VCaP (cell line): ENCODE data around the gene WBP1L.

ENCODE experiments used
- H3K27ac ChIP-seq: fragments of 450-650 bp; 2 replicates; pipeline ENCODE4 v1.5.1; 2017
- CTCF ChIP-seq: fragments of 450-650 bp; conservative IDR thresholded peaks from 2 replicates; pipeline ENCODE4 v1.5.1; 2017; ENCODE audit warnings: mild to moderate bottlenecking, moderate library complexity

The WBP1L gene

GRCh38 chr10:102856758-102857424 lies 113.1 kb downstream of the WBP1L start:
- H3K27ac ChIP-seq: no peak overlapping the region
- no peak for TF ChIP-seq CTCF

- H3K27ac ChIP-seq: no peak overlapping the region
- TF ChIP-seq CTCF: no peak
These were observed 116.2 kb downstream of the WBP1L start for GRCh38 chr10:102859911-102860310.

- no peak for TF ChIP-seq CTCF
- no peak overlapping the region for H3K27ac ChIP-seq
These were observed 119.9 kb downstream of the WBP1L start for GRCh38 chr10:102863660-102864059.

GRCh38 chr10:102865620-102866019 lies 121.9 kb downstream of the WBP1L start:
- no peak for TF ChIP-seq CTCF

More at GRCh38 chr10:102865620-102866019, 121.9 kb downstream of the WBP1L start:
- H3K27ac ChIP-seq: no peak overlapping the region
